ENCODE data around the gene TRIO.

TRIO gene

GRCh38 chr5:14148890-14149671 is 5.9 kb downstream of the TRIO start:
- FAIRE-seq, result no peak

- no peak for FAIRE-seq
These were observed 6.6 kb downstream of the TRIO start for GRCh38 chr5:14149672-14150274.

GRCh38 chr5:14151416-14151815 is 8.3 kb downstream of the TRIO start:
- FAIRE-seq, result no peak

GRCh38 chr5:14153071-14153864 is 10.1 kb downstream of the TRIO start:
- no peak for FAIRE-seq

- no peak for FAIRE-seq
These were observed 11.0 kb downstream of the TRIO start for GRCh38 chr5:14153932-14154731.

- FAIRE-seq, result no peak
These were observed 11.9 kb downstream of the TRIO start for GRCh38 chr5:14155075-14155474.

- FAIRE-seq, result no peak
These were observed 12.6 kb downstream of the TRIO start for GRCh38 chr5:14155739-14156138.

- no peak for FAIRE-seq
These were observed 13.1 kb downstream of the TRIO start for GRCh38 chr5:14156290-14156649.

- FAIRE-seq, result no peak
These were observed 13.7 kb downstream of the TRIO start for GRCh38 chr5:14156650-14157492.

GRCh38 chr5:14157493-14157782 is 14.3 kb downstream of the TRIO start:
- FAIRE-seq, result no peak

- FAIRE-seq, result no peak
These were observed 15.9 kb downstream of the TRIO start for GRCh38 chr5:14158890-14159666.

- FAIRE-seq, result no peak
These were observed 18.8 kb downstream of the TRIO start for GRCh38 chr5:14161825-14162556.

GRCh38 chr5:14164164-14165163 is 21.3 kb downstream of the TRIO start:
- no peak for FAIRE-seq

- no peak for FAIRE-seq
These were observed 22.4 kb downstream of the TRIO start for GRCh38 chr5:14165375-14166106.

GRCh38 chr5:14166437-14166836 is 23.3 kb downstream of the TRIO start:
- FAIRE-seq, result no peak

- FAIRE-seq, result no peak
These were observed 24.2 kb downstream of the TRIO start for GRCh38 chr5:14167211-14167845.

GRCh38 chr5:14168144-14168792 is 25.1 kb downstream of the TRIO start:
- no peak for FAIRE-seq

- no peak for FAIRE-seq
These were observed 25.7 kb downstream of the TRIO start for GRCh38 chr5:14168793-14169262.

All from TTC549 (cell line).